ENCODE measurements around the gene PAPPA2. TPM values are rescaled to one million over a fixed set of nuclear protein-coding genes. Genes with fewer than 3 reads are reported as not detected.

Gene PAPPA2
- total RNA-seq, 1 experiment from 2014 or later: not detected

- H3K4me3 ChIP-seq (ENCODE audit: low read length): no peak overlapping the region
- no peaks in the 10 kb centered on the region for H4K20me1 ChIP-seq (ENCODE audit: insufficient read depth, low read depth, low read length)
- no peak for DNase-seq
- H3K27ac ChIP-seq (ENCODE audit: low read length): no peak overlapping the region
- no peaks in the 10 kb centered on the region for H3K9me3 ChIP-seq (ENCODE audit: low read length)
- H3K9me2 ChIP-seq (replicated peaks; ENCODE audit: insufficient read depth, low read length): no peaks in the 10 kb centered on the region
- no peak overlapping the region for H3K4me2 ChIP-seq (ENCODE audit: low read depth, low read length, poor library complexity, severe bottlenecking)
- H3K79me2 ChIP-seq (ENCODE audit: low read length): no peaks in the 10 kb centered on the region
- H3K36me3 ChIP-seq (ENCODE audit: insufficient read depth, low read length): no peaks in the 10 kb centered on the region
- H3K27me3 ChIP-seq (ENCODE audit: low read length): no peaks in the 10 kb centered on the region
- no peak overlapping the region for H2AFZ ChIP-seq (ENCODE audit: low read length)
- H3K4me1 ChIP-seq (ENCODE audit: low read length): no peaks in the 10 kb centered on the region
- H3K9ac ChIP-seq (ENCODE audit: low read length): no peak overlapping the region
These were observed 317.0 kb downstream of the PAPPA2 start for GRCh38 chr1:176779992-176780328.

GRCh38 chr1:176783309-176783708, 320.3 kb downstream of the PAPPA2 start:
- H4K20me1 ChIP-seq (ENCODE audit: insufficient read depth, low read depth, low read length): no peaks in the 10 kb centered on the region
- H3K4me3 ChIP-seq (ENCODE audit: low read length): no peak overlapping the region
- no peak overlapping the region for H3K4me2 ChIP-seq (ENCODE audit: low read depth, low read length, poor library complexity, severe bottlenecking)
- H3K4me1 ChIP-seq (ENCODE audit: low read length): peaks cover 9% of the 10 kb centered on the region
- H2AFZ ChIP-seq (ENCODE audit: low read length): no peak overlapping the region
- H3K9ac ChIP-seq (ENCODE audit: low read length): no peak overlapping the region
- H3K27me3 ChIP-seq (ENCODE audit: low read length): no peaks in the 10 kb centered on the region
- no peaks in the 10 kb centered on the region for H3K36me3 ChIP-seq (ENCODE audit: insufficient read depth, low read length)
- H3K9me3 ChIP-seq (ENCODE audit: low read length): no peaks in the 10 kb centered on the region
- H3K27ac ChIP-seq (ENCODE audit: low read length): no peak overlapping the region
- DNase-seq: no peak
- no peaks in the 10 kb centered on the region for H3K9me2 ChIP-seq (replicated peaks; ENCODE audit: insufficient read depth, low read length)
- H3K79me2 ChIP-seq (ENCODE audit: low read length): no peaks in the 10 kb centered on the region

- no peak for DNase-seq
- Histone ChIP-seq H3K4me3 (ENCODE audit: low read length) (no peak overlapping the region), H3K4me2 (ENCODE audit: low read depth, low read length, poor library complexity, severe bottlenecking) (no peak overlapping the region), H3K9ac (ENCODE audit: low read length) (no peak overlapping the region), H2AFZ (ENCODE audit: low read length) (no peak overlapping the region), H3K36me3 (ENCODE audit: insufficient read depth, low read length) (no peaks in the 10 kb centered on the region), H3K27me3 (ENCODE audit: low read length) (no peaks in the 10 kb centered on the region), H3K27ac (ENCODE audit: low read length) (no peak overlapping the region), H3K79me2 (ENCODE audit: low read length) (no peaks in the 10 kb centered on the region), H3K4me1 (ENCODE audit: low read length) (peaks cover 9% of the 10 kb centered on the region), H3K9me2 (replicated peaks; ENCODE audit: insufficient read depth, low read length) (no peaks in the 10 kb centered on the region), H3K9me3 (ENCODE audit: low read length) (no peaks in the 10 kb centered on the region), H4K20me1 (ENCODE audit: insufficient read depth, low read depth, low read length) (no peaks in the 10 kb centered on the region)
These were observed 322.1 kb downstream of the PAPPA2 start for GRCh38 chr1:176785056-176785455.

GRCh38 chr1:176785791-176786190, 322.8 kb downstream of the PAPPA2 start:
- DNase-seq: no peak
- Histone ChIP-seq H3K79me2 (ENCODE audit: low read length) (no peaks in the 10 kb centered on the region), H3K9ac (ENCODE audit: low read length) (no peak overlapping the region), H3K4me1 (ENCODE audit: low read length) (peaks cover 9% of the 10 kb centered on the region), H3K4me3 (ENCODE audit: low read length) (no peak overlapping the region), H2AFZ (ENCODE audit: low read length) (no peak overlapping the region), H3K27ac (ENCODE audit: low read length) (no peak overlapping the region), H3K27me3 (ENCODE audit: low read length) (no peaks in the 10 kb centered on the region), H3K36me3 (ENCODE audit: insufficient read depth, low read length) (no peaks in the 10 kb centered on the region), H3K9me3 (ENCODE audit: low read length) (no peaks in the 10 kb centered on the region), H3K4me2 (ENCODE audit: low read depth, low read length, poor library complexity, severe bottlenecking) (no peak overlapping the region), H3K9me2 (replicated peaks; ENCODE audit: insufficient read depth, low read length) (no peaks in the 10 kb centered on the region), H4K20me1 (ENCODE audit: insufficient read depth, low read depth, low read length) (no peaks in the 10 kb centered on the region)

GRCh38 chr1:176786274-176786673, 323.3 kb downstream of the PAPPA2 start:
- Histone ChIP-seq H3K36me3 (ENCODE audit: insufficient read depth, low read length) (no peaks in the 10 kb centered on the region), H4K20me1 (ENCODE audit: insufficient read depth, low read depth, low read length) (no peaks in the 10 kb centered on the region), H3K79me2 (ENCODE audit: low read length) (no peaks in the 10 kb centered on the region), H2AFZ (ENCODE audit: low read length) (no peak overlapping the region), H3K9ac (ENCODE audit: low read length) (no peak overlapping the region), H3K9me2 (replicated peaks; ENCODE audit: insufficient read depth, low read length) (no peaks in the 10 kb centered on the region), H3K4me3 (ENCODE audit: low read length) (no peak overlapping the region), H3K4me1 (ENCODE audit: low read length) (peaks cover 9% of the 10 kb centered on the region), H3K9me3 (ENCODE audit: low read length) (no peaks in the 10 kb centered on the region), H3K4me2 (ENCODE audit: low read depth, low read length, poor library complexity, severe bottlenecking) (peak overlapping the region; percentile 7), H3K27ac (ENCODE audit: low read length) (no peak overlapping the region), H3K27me3 (ENCODE audit: low read length) (no peaks in the 10 kb centered on the region)
- DNase-seq: no peak

- H3K9me2 ChIP-seq (replicated peaks; ENCODE audit: insufficient read depth, low read length): no peaks in the 10 kb centered on the region
- H3K36me3 ChIP-seq (ENCODE audit: insufficient read depth, low read length): no peaks in the 10 kb centered on the region
- H3K9me3 ChIP-seq (ENCODE audit: low read length): no peaks in the 10 kb centered on the region
- DNase-seq: no peak
- H3K9ac ChIP-seq (ENCODE audit: low read length): no peak overlapping the region
- no peak overlapping the region for H3K27ac ChIP-seq (ENCODE audit: low read length)
- H3K27me3 ChIP-seq (ENCODE audit: low read length): no peaks in the 10 kb centered on the region
- peaks cover 9% of the 10 kb centered on the region for H3K4me1 ChIP-seq (ENCODE audit: low read length)
- no peak overlapping the region for H2AFZ ChIP-seq (ENCODE audit: low read length)
- H3K79me2 ChIP-seq (ENCODE audit: low read length): no peaks in the 10 kb centered on the region
- no peaks in the 10 kb centered on the region for H4K20me1 ChIP-seq (ENCODE audit: insufficient read depth, low read depth, low read length)
- H3K4me2 ChIP-seq (ENCODE audit: low read depth, low read length, poor library complexity, severe bottlenecking): no peak overlapping the region
- no peak overlapping the region for H3K4me3 ChIP-seq (ENCODE audit: low read length)
These were observed 326.7 kb downstream of the PAPPA2 start for GRCh38 chr1:176789571-176790090.

GRCh38 chr1:176790786-176791185, 327.8 kb downstream of the PAPPA2 start:
- H3K27ac ChIP-seq (ENCODE audit: low read length): no peak overlapping the region
- no peak overlapping the region for H2AFZ ChIP-seq (ENCODE audit: low read length)
- no peak overlapping the region for H3K4me3 ChIP-seq (ENCODE audit: low read length)
- H3K9me2 ChIP-seq (replicated peaks; ENCODE audit: insufficient read depth, low read length): no peaks in the 10 kb centered on the region
- H3K4me2 ChIP-seq (ENCODE audit: low read depth, low read length, poor library complexity, severe bottlenecking): no peak overlapping the region
- H3K9ac ChIP-seq (ENCODE audit: low read length): no peak overlapping the region
- no peaks in the 10 kb centered on the region for H3K36me3 ChIP-seq (ENCODE audit: insufficient read depth, low read length)
- H3K9me3 ChIP-seq (ENCODE audit: low read length): no peaks in the 10 kb centered on the region
- no peaks in the 10 kb centered on the region for H4K20me1 ChIP-seq (ENCODE audit: insufficient read depth, low read depth, low read length)
- no peaks in the 10 kb centered on the region for H3K27me3 ChIP-seq (ENCODE audit: low read length)
- H3K4me1 ChIP-seq (ENCODE audit: low read length): peaks cover 8% of the 10 kb centered on the region
- H3K79me2 ChIP-seq (ENCODE audit: low read length): no peaks in the 10 kb centered on the region
- DNase-seq: no peak

- H3K9me2 ChIP-seq (replicated peaks; ENCODE audit: insufficient read depth, low read length): no peaks in the 10 kb centered on the region
- H3K4me2 ChIP-seq (ENCODE audit: low read depth, low read length, poor library complexity, severe bottlenecking): no peak overlapping the region
- no peaks in the 10 kb centered on the region for H4K20me1 ChIP-seq (ENCODE audit: insufficient read depth, low read depth, low read length)
- H3K9me3 ChIP-seq (ENCODE audit: low read length): no peaks in the 10 kb centered on the region
- H3K4me1 ChIP-seq (ENCODE audit: low read length): no peaks in the 10 kb centered on the region
- H3K9ac ChIP-seq (ENCODE audit: low read length): no peak overlapping the region
- DNase-seq: no peak
- H3K27ac ChIP-seq (ENCODE audit: low read length): no peak overlapping the region
- no peaks in the 10 kb centered on the region for H3K27me3 ChIP-seq (ENCODE audit: low read length)
- no peaks in the 10 kb centered on the region for H3K36me3 ChIP-seq (ENCODE audit: insufficient read depth, low read length)
- H2AFZ ChIP-seq (ENCODE audit: low read length): no peak overlapping the region
- H3K4me3 ChIP-seq (ENCODE audit: low read length): no peak overlapping the region
- H3K79me2 ChIP-seq (ENCODE audit: low read length): no peaks in the 10 kb centered on the region
These were observed 328.9 kb downstream of the PAPPA2 start for GRCh38 chr1:176791906-176792305.
